AG04450 (cell line): Measurements from ENCODE around the gene TSC1. TPM values are rescaled to one million over a fixed set of nuclear protein-coding genes. Genes with fewer than 3 reads are reported as not detected.

ENCODE experiments used
- CTCF ChIA-PET: fragments of 300-600, 350-600 bp; formaldehyde crosslinking; extraction: SDS; loops from one replicate; lab custom pipeline; 2022; ENCODE audit warnings: antibody characterized with exemption, inconsistent platforms; lab: Charles Lee
- POLR2A ChIA-PET: fragments of 350-600 bp; formaldehyde crosslinking; extraction: SDS; loops from one replicate; lab custom pipeline; 2021; ENCODE audit warnings: antibody characterized with exemption, inconsistent platforms; lab: Yijun Ruan, JAX
- DNase-seq: peaks from one replicate; pipeline ENCODE4 v3.0.0-alpha.2; 2011; ENCODE audit warnings: low read depth, low spot score
- H3K27ac ChIP-seq: one replicate; pipeline ENCODE4 v1.5.1; 2012; ENCODE audit warnings: low read depth, low read length, control low read depth
- H3K27me3 ChIP-seq: one replicate; pipeline ENCODE4 v1.6.0; 2012; ENCODE audit warnings: low read length; ENCODE audit not compliant: control insufficient read depth, insufficient read depth
- H3K4me3 ChIP-seq: 2 replicates; pipeline ENCODE4 v1.5.1; 2011; ENCODE audit warnings: mild to moderate bottlenecking, low read depth, low read length, control low read depth
- H3K9me3 ChIP-seq: 2 replicates; pipeline ENCODE4 v1.5.1; 2012; ENCODE audit warnings: low read length; ENCODE audit not compliant: control insufficient read depth, insufficient read depth
- CTCF ChIP-seq: IDR thresholded peaks from 2 replicates; pipeline ENCODE4 v1.5.1; 2011; ENCODE audit warnings: low read depth, low read length, control low read depth, inconsistent platforms
- polyA plus RNA-seq: library from polyadenylated mRNA; depleted of rRNA; stranded (reverse); fragments of >200 nt; gene quantifications from 2 replicates; pipeline ENCODE4 v1.2.3, GENCODE V29; 2011

TSC1 gene
- polyA plus RNA-seq, 1 experiment = 87.1 TPM

- Histone ChIP-seq H3K4me3 (peak overlapping the region; percentile 65), H3K9me3 (peaks cover 8% of the 10 kb centered on the region; the same call in 1 of the 2 replicates), H3K27me3 (no peaks in the 10 kb centered on the region), H3K27ac (peak overlapping the region; percentile 61)
- POLR2A ChIA-PET = interaction anchor here (0.6 to 2.0 kb wide), 5 partner anchors 14 to 246 kb away, joined by 3 to 6 read pairs (median 3); no protein-coding TSS in a partner anchor
- no peak for TF ChIP-seq CTCF
- no peak for DNase-seq
- CTCF ChIA-PET = interaction anchor here (0.8 to 2.8 kb wide), 5 partner anchors 10 to 77 kb away, joined by 3 to 16 read pairs (median 3); no protein-coding TSS in a partner anchor
These were observed 1.0 kb upstream of the TSC1 start for GRCh38 chr9:132945186-132946130.

GRCh38 chr9:132943651-132944293 is 644 bp downstream of the TSC1 start:
- ChIA-PET CTCF (interaction anchor here (0.9 to 1.3 kb wide), 5 partner anchors 12 to 78 kb away, joined by 3 to 4 read pairs (median 3); no protein-coding TSS in a partner anchor), POLR2A (interaction anchor here (2.0 kb wide), 1 partner anchor 12 kb away, joined by 6 read pairs; no protein-coding TSS in a partner anchor)

GRCh38 chr9:132942541-132943182 is 1.8 kb downstream of the TSC1 start:
- peak overlapping the region; percentile 93 for H3K4me3 ChIP-seq
- peak overlapping the region; percentile 25 for H3K27ac ChIP-seq
- peaks cover 4% of the 10 kb centered on the region; the same call in 1 of the 2 replicates for H3K9me3 ChIP-seq
- TF ChIP-seq CTCF = no peak
- ChIA-PET CTCF (interaction anchor here (1.1 to 1.3 kb wide), 3 partner anchors 12 to 79 kb away, joined by 3 to 5 read pairs (median 4); no protein-coding TSS in a partner anchor), POLR2A (interaction anchor here (0.7 kb wide), 1 partner anchor 43 kb away, joined by 3 read pairs; no protein-coding TSS in a partner anchor)
- no peaks in the 10 kb centered on the region for H3K27me3 ChIP-seq
- peak; percentile 36 for DNase-seq

More at GRCh38 chr9:132943651-132944293, 644 bp downstream of the TSC1 start:
- H3K27ac ChIP-seq = peak overlapping the region; percentile 99
- no peak for DNase-seq
- H3K9me3 ChIP-seq = peaks cover 7% of the 10 kb centered on the region; the same call in 1 of the 2 replicates
- no peak for TF ChIP-seq CTCF
- no peaks in the 10 kb centered on the region for H3K27me3 ChIP-seq
- peak overlapping the region; percentile 93 for H3K4me3 ChIP-seq

GRCh38 chr9:132939169-132939568 is 5.2 kb downstream of the TSC1 start:
- Histone ChIP-seq H3K4me3 (no peak overlapping the region), H3K27me3 (no peaks in the 10 kb centered on the region), H3K9me3 (peaks cover 2% of the 10 kb centered on the region; the same call in 1 of the 2 replicates), H3K27ac (no peak overlapping the region)
- CTCF ChIA-PET = interaction anchor here (0.9 to 1.0 kb wide), 2 partner anchors 33 to 38 kb away, joined by 3 read pairs; no protein-coding TSS in a partner anchor
- POLR2A ChIA-PET = no interaction called here
- TF ChIP-seq CTCF = no peak
- no peak for DNase-seq
